H9 (cell line): ENCODE measurements around the gene CDC26. TPM values are rescaled to one million over a fixed set of nuclear protein-coding genes. Genes with fewer than 3 reads are reported as not detected.

Experiments used
- DNase-seq: peaks from one replicate; pipeline ENCODE4 v3.0.0-alpha.2; 2017
- H2AFZ ChIP-seq: one replicate; pipeline ENCODE4 v1.6.1; 2013; ENCODE audit warnings: mild to moderate bottlenecking, low read length, control low read depth, moderate library complexity
- H2AK5ac ChIP-seq: 2 replicates; pipeline ENCODE4 v1.6.1; 2013; ENCODE audit warnings: low read length, control low read depth, mixed read lengths; ENCODE audit not compliant: insufficient read length
- H2BK120ac ChIP-seq: one replicate; pipeline ENCODE4 v1.6.1; 2013; ENCODE audit warnings: low read depth, mild to moderate bottlenecking, low read length, control low read depth, inconsistent platforms; ENCODE audit not compliant: poor library complexity, severe bottlenecking
- H2BK12ac ChIP-seq: 2 replicates; pipeline ENCODE4 v1.6.1; 2013; ENCODE audit warnings: low read length, control low read depth, mixed read lengths, low read depth; ENCODE audit not compliant: insufficient read length
- H2BK15ac ChIP-seq: 2 replicates; pipeline ENCODE4 v1.6.1; 2013; ENCODE audit warnings: low read depth, low read length, control low read depth
- H2BK20ac ChIP-seq: one replicate; pipeline ENCODE4 v1.6.1; 2013; ENCODE audit warnings: low read depth, mild to moderate bottlenecking, low read length, control low read depth, inconsistent platforms; ENCODE audit not compliant: poor library complexity, severe bottlenecking
- H2BK5ac ChIP-seq: 2 replicates; pipeline ENCODE4 v1.6.1; 2013; ENCODE audit warnings: low read length, control low read depth, mixed read lengths; ENCODE audit not compliant: insufficient read length
- H3K14ac ChIP-seq: 2 replicates; pipeline ENCODE4 v1.6.1; 2013; ENCODE audit warnings: low read length, control low read depth; ENCODE audit not compliant: insufficient read depth
- H3K18ac ChIP-seq: 2 replicates; pipeline ENCODE4 v1.6.1; 2013; ENCODE audit warnings: low read depth, mild to moderate bottlenecking, mixed read lengths, low read length, control low read depth; ENCODE audit not compliant: insufficient read length
- H3K23ac ChIP-seq: 2 replicates; pipeline ENCODE4 v1.6.1; 2013; ENCODE audit warnings: low read length, control low read depth, mixed read lengths, low read depth; ENCODE audit not compliant: insufficient read length
- H3K23me2 ChIP-seq: 2 replicates; pipeline ENCODE4 v1.6.1; 2013; ENCODE audit warnings: low read depth, mild to moderate bottlenecking, mixed read lengths, low read length, control low read depth; ENCODE audit not compliant: insufficient read length, poor library complexity, severe bottlenecking
- H3K27ac ChIP-seq: 2 replicates; pipeline ENCODE4 v1.5.1; 2013; ENCODE audit warnings: low read length, control low read depth, mixed read lengths, low read depth; ENCODE audit not compliant: insufficient read length
- H3K27me3 ChIP-seq: 2 replicates; pipeline ENCODE4 v1.6.1; 2013; ENCODE audit warnings: low read length, control low read depth, inconsistent platforms; ENCODE audit not compliant: insufficient read depth
- H3K4ac ChIP-seq: 2 replicates; pipeline ENCODE4 v1.6.1; 2013; ENCODE audit warnings: low read depth, mild to moderate bottlenecking, control low read depth, inconsistent platforms, low read length, moderate library complexity
- H3K4me1 ChIP-seq: 2 replicates; pipeline ENCODE4 v1.6.1; 2013; ENCODE audit warnings: low read length, control low read depth, inconsistent platforms; ENCODE audit not compliant: insufficient read depth
- H3K4me2 ChIP-seq: 2 replicates; pipeline ENCODE4 v1.6.1; 2013; ENCODE audit warnings: low read length, control low read depth, mixed read lengths; ENCODE audit not compliant: insufficient read length, insufficient read depth
- H3K56ac ChIP-seq: 2 replicates; pipeline ENCODE4 v1.6.1; 2013; ENCODE audit warnings: low read depth, mild to moderate bottlenecking, mixed read lengths, low read length, control low read depth; ENCODE audit not compliant: insufficient read length
- H3K79me1 ChIP-seq: 2 replicates; pipeline ENCODE4 v1.6.1; 2013; ENCODE audit warnings: low read depth, mild to moderate bottlenecking, moderate library complexity, low read length, control low read depth, inconsistent platforms; ENCODE audit not compliant: insufficient read depth, poor library complexity, severe bottlenecking
- H3K79me2 ChIP-seq: 2 replicates; pipeline ENCODE4 v1.6.1; 2013; ENCODE audit warnings: low read length, control low read depth, inconsistent platforms; ENCODE audit not compliant: insufficient read depth
- H3K9ac ChIP-seq: 2 replicates; pipeline ENCODE4 v1.6.1; 2013; ENCODE audit warnings: low read length, control low read depth, mixed read lengths; ENCODE audit not compliant: insufficient read length; ENCODE audit errors: extremely low read depth
- H3K9me3 ChIP-seq: one replicate; pipeline ENCODE4 v1.6.1; 2013; ENCODE audit warnings: low read depth, low read length, inconsistent platforms; ENCODE audit not compliant: control insufficient read depth
- H3T11ph ChIP-seq: one replicate; pipeline ENCODE4 v1.6.1; 2013; ENCODE audit warnings: mild to moderate bottlenecking, low read length, control low read depth, inconsistent platforms
- H4K20me1 ChIP-seq: one replicate; pipeline ENCODE4 v1.6.1; 2013; ENCODE audit not compliant: control insufficient read depth, insufficient read length, insufficient read depth
- H4K5ac ChIP-seq: 2 replicates; pipeline ENCODE4 v1.6.1; 2013; ENCODE audit warnings: low read depth, mild to moderate bottlenecking, mixed read lengths, low read length, control low read depth; ENCODE audit not compliant: insufficient read length
- H4K8ac ChIP-seq: replicated peaks from 2 replicates; pipeline ENCODE4 v1.6.1; 2013; ENCODE audit warnings: low read length, control low read depth, mixed read lengths, low read depth; ENCODE audit not compliant: insufficient read length
- H4K91ac ChIP-seq: 2 replicates; pipeline ENCODE4 v1.6.1; 2013; ENCODE audit warnings: low read depth, mild to moderate bottlenecking, moderate library complexity, mixed read lengths, low read length, control low read depth; ENCODE audit not compliant: insufficient read length
- H3K27ac Mint-ChIP-seq, 3 experiments: 2 replicates in 2 of 3; 3 replicates in 1 of 3; pipeline ENCODE4 v1.8.0; 2020 to 2021; ENCODE audit warnings: mixed read lengths in 3 of 3, mild to moderate bottlenecking in 1 of 3, moderate library complexity in 1 of 3
- H3K27me3 Mint-ChIP-seq: 2 replicates; pipeline ENCODE4 v1.8.0; 2021; ENCODE audit warnings: low read depth, mild to moderate bottlenecking, moderate library complexity, mixed read lengths
- H3K36me3 Mint-ChIP-seq, 3 experiments: 2 replicates in 2 of 3; 3 replicates in 1 of 3; pipeline ENCODE4 v1.8.0; 2020 to 2021; ENCODE audit warnings: low read depth in 3 of 3, mixed read lengths in 3 of 3; ENCODE audit not compliant: insufficient read depth in 1 of 3
- H3K4me1 Mint-ChIP-seq, 2 experiments: 2 replicates each; pipeline ENCODE4 v1.8.0; 2020; ENCODE audit warnings: mixed read lengths in 2 of 2
- H3K4me3 Mint-ChIP-seq, 2 experiments: 2 replicates in 1 of 2; 3 replicates in 1 of 2; pipeline ENCODE4 v1.8.0; 2020 to 2021; ENCODE audit warnings: mild to moderate bottlenecking in 2 of 2, mixed read lengths in 2 of 2, moderate library complexity in 1 of 2
- H3K9me3 Mint-ChIP-seq, 2 experiments: 2 replicates in 1 of 2; 3 replicates in 1 of 2; pipeline ENCODE4 v1.8.0; 2020; ENCODE audit warnings: mild to moderate bottlenecking in 2 of 2, mixed read lengths in 2 of 2, moderate library complexity in 1 of 2
- WGBS: extraction: QIAGEN DNeasy Blood & Tissue Kit; methylation state at CpG from one replicate; pipeline ENCODE4 v1.1.7; 2013; ENCODE audit warnings: missing lambda C conversion rate, low lambda C conversion rate, mixed read lengths; ENCODE audit not compliant: insufficient read length; ENCODE audit errors: extremely low coverage; 5-methylcytosine and 5-hydroxymethylcytosine counted together
- total RNA-seq: library from RNA; stranded (reverse); gene quantifications from 2 replicates; pipeline ENCODE4 v1.2.1, GENCODE V29; 2021
- TF ChIP-seq, protein P1 (sequence below): fragments of 200-600 bp; sonication (generic); conservative IDR thresholded peaks from 3 replicates; pipeline ENCODE4 v1.8.0; 2021; ENCODE audit warnings: antibody characterized with exemption, mild to moderate bottlenecking

CDC26 gene
- total RNA-seq, 1 experiment from 2014 or later = 38.6 TPM

- no peak overlapping the region for H3K27ac ChIP-seq
- peaks cover 3% of the 10 kb centered on the region for H3K79me1 ChIP-seq
Measured at GRCh38 chr9:113223963-113224362, 51.4 kb downstream of the CDC26 start.

More at GRCh38 chr9:113223963-113224362, 51.4 kb downstream of the CDC26 start:
- Histone ChIP-seq H3K9ac (no peak overlapping the region), H2AK5ac (no peak overlapping the region), H2BK15ac (no peak overlapping the region), H3K4me1 (peaks cover 6% of the 10 kb centered on the region; the same call in 1 of the 2 replicates), H3K9me3 (no peaks in the 10 kb centered on the region), H3K27me3 (no peaks in the 10 kb centered on the region), H2BK20ac (no peak overlapping the region), H3K23ac (no peak overlapping the region), H3K14ac (no peak overlapping the region), H4K8ac (no peak overlapping the region), H2BK5ac (no peak overlapping the region), H2AFZ (no peak overlapping the region), H2BK12ac (no peak overlapping the region), H3K56ac (no peak overlapping the region), H3K79me2 (peaks cover 15% of the 10 kb centered on the region), H4K20me1 (no peaks in the 10 kb centered on the region), H3K4me2 (no peak overlapping the region), H4K91ac (no peak overlapping the region), H2BK120ac (no peak overlapping the region), H4K5ac (no peak overlapping the region), H3K18ac (no peak overlapping the region), H3K23me2 (peaks cover 12% of the 10 kb centered on the region), H3K4ac (no peak overlapping the region), H3T11ph (no peak overlapping the region)
- Mint-ChIP-seq H3K27me3 (no peaks in the 10 kb centered on the region), H3K4me3 (no peak overlapping the region), H3K4me1 (peaks cover 22 to 27% of the 10 kb centered on the region in 2 experiments), H3K27ac (no peak overlapping the region), H3K36me3 (peaks cover 0 to 4% (median 0%) of the 10 kb centered on the region in 3 experiments; a peak in 2 of 7 replicates), H3K9me3 (no peaks in the 10 kb centered on the region; a peak in 1 of 5 replicates)
- TF ChIP-seq, protein P1, sequence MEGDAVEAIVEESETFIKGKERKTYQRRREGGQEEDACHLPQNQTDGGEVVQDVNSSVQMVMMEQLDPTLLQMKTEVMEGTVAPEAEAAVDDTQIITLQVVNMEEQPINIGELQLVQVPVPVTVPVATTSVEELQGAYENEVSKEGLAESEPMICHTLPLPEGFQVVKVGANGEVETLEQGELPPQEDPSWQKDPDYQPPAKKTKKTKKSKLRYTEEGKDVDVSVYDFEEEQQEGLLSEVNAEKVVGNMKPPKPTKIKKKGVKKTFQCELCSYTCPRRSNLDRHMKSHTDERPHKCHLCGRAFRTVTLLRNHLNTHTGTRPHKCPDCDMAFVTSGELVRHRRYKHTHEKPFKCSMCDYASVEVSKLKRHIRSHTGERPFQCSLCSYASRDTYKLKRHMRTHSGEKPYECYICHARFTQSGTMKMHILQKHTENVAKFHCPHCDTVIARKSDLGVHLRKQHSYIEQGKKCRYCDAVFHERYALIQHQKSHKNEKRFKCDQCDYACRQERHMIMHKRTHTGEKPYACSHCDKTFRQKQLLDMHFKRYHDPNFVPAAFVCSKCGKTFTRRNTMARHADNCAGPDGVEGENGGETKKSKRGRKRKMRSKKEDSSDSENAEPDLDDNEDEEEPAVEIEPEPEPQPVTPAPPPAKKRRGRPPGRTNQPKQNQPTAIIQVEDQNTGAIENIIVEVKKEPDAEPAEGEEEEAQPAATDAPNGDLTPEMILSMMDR = no peak
- WGBS = no CpG with 5 or more reads among the region's 2 CpGs
- no peak for DNase-seq
